Panc1 (cell line): ENCODE measurements around the gene SUPT5H.

ENCODE experiments used
- CTCF ChIP-seq: fragments of 450-650 bp; IDR thresholded peaks from 2 replicates; pipeline ENCODE4 v1.5.1; 2017; ENCODE audit warnings: mild to moderate bottlenecking
- POLR2AphosphoS5 ChIP-seq: IDR thresholded peaks from 2 replicates; pipeline ENCODE4 v1.6.1; 2012; ENCODE audit warnings: mild to moderate bottlenecking, low read depth, low read length, moderate library complexity
- REST ChIP-seq, 2 experiments: IDR thresholded peaks; 2 replicates each; pipeline ENCODE4 v1.6.1; 2011 to 2012; ENCODE audit warnings: low read depth in 2 of 2, control low read depth in 1 of 2, low read length in 1 of 2, mild to moderate bottlenecking in 1 of 2, moderate library complexity in 1 of 2; ENCODE audit not compliant: insufficient read depth in 1 of 2
- SIN3A ChIP-seq: IDR thresholded peaks from 2 replicates; pipeline ENCODE4 v1.6.1; 2012; ENCODE audit warnings: low read depth, mild to moderate bottlenecking, low read length, moderate library complexity, borderline replicate concordance; ENCODE audit not compliant: insufficient read depth
- TCF7L2 ChIP-seq: IDR thresholded peaks from 2 replicates; pipeline ENCODE4 v1.6.1; 2011; ENCODE audit warnings: mild to moderate bottlenecking, low read depth, low read length, inconsistent platforms

GRCh38 chr19:39492225-39492624, 46.8 kb downstream of the SUPT5H start:
- TF ChIP-seq CTCF (no peak), TCF7L2 (no peak), POLR2AphosphoS5 (no peak), SIN3A (no peak), REST (IDR thresholded peaks at IDR 0.05; ENCODE audit: insufficient read depth in 1 of 2, low read depth in 2 of 2, low read length in 1 of 2) (no peak)
